ENCODE data around the gene ALG9.

GRCh38 chr11:111908639-111909305 lies 37.4 kb upstream of the ALG9 start:
- TF ChIP-seq EZH2 (IDR thresholded peaks at IDR 0.05) (no peak), ATF3 (IDR thresholded peaks at IDR 0.05) (no peak), JUND (IDR thresholded peaks at IDR 0.05) (no peak), POLR2A (IDR thresholded peaks at IDR 0.05; ENCODE audit: borderline replicate concordance, extremely low read depth, insufficient read depth, insufficient read length) (no peak), MAX (IDR thresholded peaks at IDR 0.05) (no peak), CTCF (IDR thresholded peaks at IDR 0.05 in 2 of 3, conservative IDR thresholded peaks at IDR 0.05 in 1 of 3; ENCODE audit: borderline replicate concordance in 1 of 3, insufficient read depth in 1 of 3, low read depth in 2 of 3, low read length in 2 of 3) (no peak), SP1 (IDR thresholded peaks at IDR 0.05; ENCODE audit: low read depth) (no peak), RAD21 (IDR thresholded peaks at IDR 0.05; ENCODE audit: low read depth) (no peak), ZBTB33 (IDR thresholded peaks at IDR 0.05; ENCODE audit: extremely low read depth, insufficient replicate concordance, low read length) (no peak), ZNF274 (IDR thresholded peaks at IDR 0.05; ENCODE audit: low read depth, low read length) (no peak), SRF (IDR thresholded peaks at IDR 0.05; ENCODE audit: low read depth) (no peak)

All from HCT116 (cell line).